Panc1 (cell line): Measurements from ENCODE around the gene PTGR3. TPM values are rescaled to one million over a fixed set of nuclear protein-coding genes. Genes with fewer than 3 reads are reported as not detected.

ENCODE experiments used
- ATAC-seq: fragments of 200-7000 bp; cut with Tn5 transposase; 2 replicates; pipeline ENCODE4 v1.9.1; 2020; ENCODE audit warnings: mild to moderate bottlenecking, moderate library complexity
- BruUV-seq: library from RNA; stranded (reverse); fragments of 400-500 nt; replicated peaks from 2 replicates; lab custom pipeline; 2021; lab: Mats Ljungman, UMichigan
- CTCF ChIA-PET: fragments of 300-600 bp; sonication (Branson Sonifier 250); formaldehyde crosslinking; loops from one replicate; lab custom pipeline; 2022; ENCODE audit warnings: antibody characterized with exemption; lab: Charles Lee
- POLR2A ChIA-PET: fragments of 300-600 bp; sonication (Branson Sonifier 250); formaldehyde crosslinking; loops from one replicate; lab custom pipeline; 2022; ENCODE audit warnings: antibody characterized with exemption; lab: Charles Lee
- DNase-seq: peaks from one replicate; pipeline ENCODE4 v3.0.0-alpha.2; 2010; ENCODE audit warnings: low read depth, low spot score
- H3K27ac ChIP-seq: 2 replicates; pipeline ENCODE4 v1.5.1; 2011; ENCODE audit warnings: mild to moderate bottlenecking, low read length, inconsistent platforms
- H3K27me3 ChIP-seq: fragments of 200-500 bp; sonication (Bioruptor generic); 2 replicates; pipeline ENCODE4 v1.6.0; 2014; ENCODE audit warnings: low read length, inconsistent platforms; ENCODE audit not compliant: control insufficient read depth, insufficient read depth
- H3K36me3 ChIP-seq: fragments of 200-500 bp; sonication (Bioruptor generic); 2 replicates; pipeline ENCODE4 v1.5.1; 2014; ENCODE audit warnings: inconsistent platforms, mild to moderate bottlenecking, low read length, moderate library complexity; ENCODE audit not compliant: control insufficient read depth, insufficient read depth
- H3K4me1 ChIP-seq: 2 replicates; pipeline ENCODE4 v1.5.1; 2011; ENCODE audit warnings: inconsistent platforms, mild to moderate bottlenecking, low read length, moderate library complexity; ENCODE audit not compliant: control insufficient read depth, insufficient read depth
- H3K4me3 ChIP-seq, 2 experiments: 2 replicates each; pipeline ENCODE4 v1.5.1; 2011 to 2012; ENCODE audit warnings: low read depth in 2 of 2, low read length in 2 of 2, mild to moderate bottlenecking in 2 of 2, inconsistent platforms in 1 of 2, moderate library complexity in 1 of 2
- H3K9me3 ChIP-seq: fragments of 200-500 bp; sonication (Bioruptor generic); 2 replicates; pipeline ENCODE4 v1.5.1; 2014; ENCODE audit warnings: low read depth, mild to moderate bottlenecking, inconsistent platforms, low read length, moderate library complexity; ENCODE audit not compliant: control insufficient read depth, insufficient read depth
- CTCF ChIP-seq: fragments of 450-650 bp; IDR thresholded peaks from 2 replicates; pipeline ENCODE4 v1.5.1; 2017; ENCODE audit warnings: mild to moderate bottlenecking
- POLR2AphosphoS5 ChIP-seq: IDR thresholded peaks from 2 replicates; pipeline ENCODE4 v1.6.1; 2012; ENCODE audit warnings: mild to moderate bottlenecking, low read depth, low read length, moderate library complexity
- REST ChIP-seq, 2 experiments: IDR thresholded peaks; 2 replicates each; pipeline ENCODE4 v1.6.1; 2011 to 2012; ENCODE audit warnings: low read depth in 2 of 2, control low read depth in 1 of 2, low read length in 1 of 2, mild to moderate bottlenecking in 1 of 2, moderate library complexity in 1 of 2; ENCODE audit not compliant: insufficient read depth in 1 of 2
- SIN3A ChIP-seq: IDR thresholded peaks from 2 replicates; pipeline ENCODE4 v1.6.1; 2012; ENCODE audit warnings: low read depth, mild to moderate bottlenecking, low read length, moderate library complexity, borderline replicate concordance; ENCODE audit not compliant: insufficient read depth
- TCF7L2 ChIP-seq: IDR thresholded peaks from 2 replicates; pipeline ENCODE4 v1.6.1; 2011; ENCODE audit warnings: mild to moderate bottlenecking, low read depth, low read length, inconsistent platforms
- in situ Hi-C: cut with HindIII; loops from 2 replicates; pipeline ENCODE4 v1.10.0; 2016; ENCODE audit warnings: low sequenced_read_pairs, low pct_unique_long_range_greater_than_20kb
- intact Hi-C: fragments of 100-400 bp; cut with micrococcal nuclease; formaldehyde crosslinking; loops from one replicate; pipeline ENCODE4 v1.10.0; 2022; ENCODE audit not compliant: unreplicated experiment
- total RNA-seq: library from RNA; stranded (reverse); gene quantifications from one replicate; pipeline ENCODE4 v1.2.1, GENCODE V29; 2021; ENCODE audit not compliant: unreplicated experiment

PTGR3 gene
- total RNA-seq, 1 experiment from 2014 or later, result 45.0 TPM

DNA sequence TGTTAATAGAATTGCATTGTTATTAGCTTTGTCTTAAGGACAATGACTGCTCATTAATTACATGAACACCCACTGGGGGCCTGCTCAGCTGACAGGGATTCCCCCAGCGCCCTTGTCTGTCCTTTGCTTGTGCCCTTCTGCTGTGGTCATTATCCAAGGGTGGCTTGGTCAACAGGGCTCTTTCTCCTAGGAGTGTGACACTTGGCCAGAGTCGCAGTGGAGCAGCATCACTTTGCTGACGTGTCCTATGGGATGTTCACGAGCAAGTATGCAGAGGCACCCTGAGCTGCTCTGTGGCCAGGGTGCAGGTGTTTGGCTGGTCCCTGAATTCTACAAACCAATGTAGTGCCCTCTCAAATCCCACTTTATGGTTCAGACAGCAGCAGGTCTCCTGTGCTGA lies 46.0 kb downstream of the PTGR3 start:
- Histone ChIP-seq H3K27me3 (no peaks in the 10 kb centered on the region), H3K9me3 (no peaks in the 10 kb centered on the region), H3K27ac (no peak overlapping the region), H3K4me3 (no peak overlapping the region), H3K4me1 (peaks cover 10% of the 10 kb centered on the region), H3K36me3 (no peaks in the 10 kb centered on the region)
- ChIA-PET CTCF (no interaction called here), POLR2A (no interaction called here)
- BruUV-seq, result no TSS peak
- intact Hi-C loops (no loop called here), in situ Hi-C loops (no loop called here)
- no peak for ATAC-seq
- TF ChIP-seq CTCF, result no peak
- TF ChIP-seq POLR2AphosphoS5, result no peak
- no peak for TF ChIP-seq TCF7L2
- no peak for TF ChIP-seq REST (IDR thresholded peaks at IDR 0.05; ENCODE audit: insufficient read depth in 1 of 2, low read depth in 2 of 2, low read length in 1 of 2)
- TF ChIP-seq SIN3A, result no peak
- no peak for DNase-seq

GRCh38 chr18:75162467-75162866 lies 46.5 kb downstream of the PTGR3 start:
- intact Hi-C loops, result no loop called here

More at GRCh38 chr18:75162467-75162866, 46.5 kb downstream of the PTGR3 start:
- TF ChIP-seq REST (IDR thresholded peaks at IDR 0.05; ENCODE audit: insufficient read depth in 1 of 2, low read depth in 2 of 2, low read length in 1 of 2) (no peak), TCF7L2 (no peak), POLR2AphosphoS5 (no peak), SIN3A (no peak), CTCF (no peak)
- CTCF ChIA-PET, result no interaction called here
- H3K36me3 ChIP-seq, result no peaks in the 10 kb centered on the region
- H3K4me3 ChIP-seq, result no peak overlapping the region
- BruUV-seq, result no TSS peak
- H3K27ac ChIP-seq, result no peak overlapping the region
- H3K9me3 ChIP-seq, result no peaks in the 10 kb centered on the region
- in situ Hi-C loops, result no loop called here
- POLR2A ChIA-PET, result no interaction called here
- DNase-seq (no peak), ATAC-seq (no peak)
- H3K4me1 ChIP-seq, result peaks cover 10% of the 10 kb centered on the region
- H3K27me3 ChIP-seq, result no peaks in the 10 kb centered on the region
